GM12864 (cell line): Measurements from ENCODE around the gene SEC24C.

Source experiments
- DNase-seq: peaks from one replicate; pipeline ENCODE4 v3.0.0-alpha.2; 2011; ENCODE audit warnings: low read depth
- H3K4me3 ChIP-seq: 2 replicates; pipeline ENCODE4 v1.5.1; 2011; ENCODE audit warnings: mild to moderate bottlenecking, low read depth, low read length, control low read depth
- CTCF ChIP-seq: IDR thresholded peaks from 2 replicates; pipeline ENCODE4 v1.5.1; 2011; ENCODE audit warnings: low read depth, mild to moderate bottlenecking, moderate library complexity, low read length, control low read depth, inconsistent platforms; ENCODE audit errors: missing control alignments

SEC24C gene

DNA sequence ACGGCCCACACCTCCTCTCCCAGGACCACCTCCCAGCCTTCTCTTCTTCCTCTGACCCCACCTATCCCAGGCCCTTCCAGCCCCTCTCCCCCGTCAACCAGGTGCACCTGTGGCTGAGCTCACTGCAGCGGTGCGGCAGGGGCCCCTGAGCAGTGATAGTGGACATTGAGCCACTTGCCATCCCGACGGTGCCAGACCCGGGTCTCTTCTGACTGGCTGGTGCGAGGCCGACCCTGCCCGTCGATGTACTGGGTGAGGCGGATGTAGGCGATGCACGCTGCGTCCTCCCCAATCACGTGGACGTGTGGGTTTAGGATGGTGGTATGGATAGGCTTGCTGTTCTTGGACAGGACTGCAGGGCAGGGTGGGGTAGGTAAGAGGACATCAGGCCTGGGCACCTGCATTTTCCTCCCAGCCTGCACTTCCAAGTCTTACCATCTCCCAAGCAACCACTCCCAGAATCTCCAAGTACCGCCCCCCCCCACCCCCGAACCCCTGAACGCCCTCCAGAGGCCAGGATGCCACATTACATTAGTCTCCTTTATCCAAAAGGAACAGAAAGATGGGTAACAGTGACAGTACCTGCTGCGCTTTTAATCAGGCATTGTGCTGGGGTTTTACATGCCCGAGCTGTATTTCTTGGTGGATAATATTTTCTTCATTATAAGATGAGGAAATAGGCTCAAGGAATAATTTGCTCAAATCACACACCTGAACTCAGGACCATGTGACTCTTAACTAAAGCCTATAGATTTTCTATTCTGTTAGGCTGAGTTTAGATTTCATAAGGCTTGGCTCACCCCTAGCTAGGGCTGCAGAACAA lies 70.9 kb downstream of the SEC24C start:
- DNase-seq: no peak
- peak; percentile 27 for TF ChIP-seq CTCF
- H3K4me3 ChIP-seq: no peak overlapping the region

GRCh38 chr10:73815719-73816030 lies 71.5 kb downstream of the SEC24C start:
- no peak overlapping the region for H3K4me3 ChIP-seq
- TF ChIP-seq CTCF: no peak
- DNase-seq: no peak

DNA sequence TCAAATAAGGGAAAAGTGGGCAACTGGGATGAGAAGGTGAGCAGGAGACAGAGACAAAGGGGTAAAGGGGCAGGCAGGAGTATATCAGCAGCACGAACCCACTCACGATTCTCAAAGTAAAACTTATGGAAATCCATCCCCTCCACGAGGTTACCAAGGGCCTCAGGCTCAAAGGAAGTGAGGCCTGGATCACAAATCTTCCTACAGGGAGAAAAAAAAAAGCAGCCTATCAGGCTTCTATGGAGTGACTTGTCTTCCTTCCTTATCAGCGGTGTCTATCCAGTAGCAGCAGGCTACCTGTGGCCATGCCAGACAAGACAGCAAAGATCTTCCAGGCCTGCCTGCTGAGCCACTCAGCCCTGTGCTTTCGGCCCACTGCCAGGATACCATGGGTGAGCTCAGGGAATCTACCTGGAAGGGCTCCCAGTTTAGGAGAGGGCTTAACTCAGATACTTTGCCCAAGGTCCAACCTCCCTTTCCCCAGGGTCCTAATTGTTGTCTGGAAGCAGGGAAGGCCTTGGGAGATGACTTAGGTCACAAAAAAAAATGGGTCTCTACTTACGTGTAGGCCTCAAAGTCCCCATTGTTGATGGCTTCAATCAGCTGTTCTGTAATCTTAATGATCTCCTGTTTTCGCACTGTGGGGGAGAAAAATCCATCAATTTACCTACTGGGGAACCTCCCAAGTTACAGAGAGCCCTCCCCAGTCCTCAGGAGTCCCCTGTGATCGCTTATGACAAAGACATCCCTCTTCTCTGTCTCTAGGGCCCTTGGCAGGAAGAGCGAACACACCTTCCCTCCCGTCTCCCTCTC lies 73.0 kb downstream of the SEC24C start:
- DNase-seq: no peak
- no peak overlapping the region for H3K4me3 ChIP-seq
- TF ChIP-seq CTCF: no peak

- no peak for TF ChIP-seq CTCF
- no peak overlapping the region for H3K4me3 ChIP-seq
- no peak for DNase-seq
These were observed 73.7 kb downstream of the SEC24C start for GRCh38 chr10:73817826-73818225.

- DNase-seq: no peak
- TF ChIP-seq CTCF: peak; percentile 5
- no peak overlapping the region for H3K4me3 ChIP-seq
These were observed 74.2 kb downstream of the SEC24C start for GRCh38 chr10:73818402-73818801.

DNA sequence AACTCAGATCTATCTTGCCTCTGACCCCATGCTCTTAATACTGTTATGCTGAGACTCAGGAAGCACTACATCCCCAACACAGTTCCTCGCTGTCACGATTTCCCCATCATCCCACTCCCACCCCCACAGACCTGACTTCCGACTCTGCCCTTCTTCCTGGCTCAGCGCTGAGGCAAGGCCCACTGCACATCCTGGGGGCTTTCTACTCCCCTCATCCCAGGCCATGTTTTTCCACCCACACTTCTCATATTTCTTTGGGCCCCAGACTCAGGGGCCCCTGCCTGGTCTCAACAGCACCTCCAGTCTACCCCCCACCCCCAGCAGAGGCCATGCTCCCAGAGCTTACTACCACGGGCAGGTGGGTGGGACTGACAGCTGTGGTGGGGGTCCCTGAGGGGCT lies 74.9 kb downstream of the SEC24C start:
- no peak overlapping the region for H3K4me3 ChIP-seq
- no peak for TF ChIP-seq CTCF
- no peak for DNase-seq
